ENCODE measurements around the gene CTNNA1.
"Not testable (repeated sequence)": the region's sequence is repeated elsewhere in the genome, so short reads cannot be mapped to it uniquely, and the experiment has no call there.

The CTNNA1 gene

GRCh38 chr5:138752951-138753793 is at the start of gene CTNNA1:
CTNNA1 (plus strand) TSS chr5:138753425; CDS start chr5:138781925, 28,500 bp downstream.
- peak; percentile 32 to 67 for DNase-seq

- DNase-seq: not testable (repeated sequence)
These were observed 49.4 kb upstream of the CTNNA1 start for GRCh38 chr5:138703777-138704176.

GRCh38 chr5:138705007-138705406 is 48.2 kb upstream of the CTNNA1 start:
- DNase-seq: no peak

DNA sequence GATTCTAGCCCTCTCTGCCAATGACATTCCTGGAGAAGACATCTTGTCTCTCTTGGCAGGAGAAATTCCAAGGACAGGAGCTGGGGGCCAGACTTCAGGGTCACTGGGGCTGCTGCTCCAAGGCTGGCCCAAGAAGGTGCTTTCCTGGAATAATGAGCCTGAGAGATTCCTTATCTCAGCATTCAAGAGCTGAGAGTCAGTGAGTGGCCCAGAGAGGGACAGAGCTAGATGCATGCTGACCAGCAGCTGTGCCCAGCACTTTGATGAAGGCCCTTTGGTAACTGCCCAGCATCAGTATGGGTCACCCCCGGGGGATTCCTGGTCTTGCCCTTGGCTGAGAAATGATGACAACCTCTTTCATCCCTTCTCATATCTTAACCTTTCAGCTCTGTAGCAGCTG is 47.7 kb upstream of the CTNNA1 start:
- no peak for DNase-seq

DNA sequence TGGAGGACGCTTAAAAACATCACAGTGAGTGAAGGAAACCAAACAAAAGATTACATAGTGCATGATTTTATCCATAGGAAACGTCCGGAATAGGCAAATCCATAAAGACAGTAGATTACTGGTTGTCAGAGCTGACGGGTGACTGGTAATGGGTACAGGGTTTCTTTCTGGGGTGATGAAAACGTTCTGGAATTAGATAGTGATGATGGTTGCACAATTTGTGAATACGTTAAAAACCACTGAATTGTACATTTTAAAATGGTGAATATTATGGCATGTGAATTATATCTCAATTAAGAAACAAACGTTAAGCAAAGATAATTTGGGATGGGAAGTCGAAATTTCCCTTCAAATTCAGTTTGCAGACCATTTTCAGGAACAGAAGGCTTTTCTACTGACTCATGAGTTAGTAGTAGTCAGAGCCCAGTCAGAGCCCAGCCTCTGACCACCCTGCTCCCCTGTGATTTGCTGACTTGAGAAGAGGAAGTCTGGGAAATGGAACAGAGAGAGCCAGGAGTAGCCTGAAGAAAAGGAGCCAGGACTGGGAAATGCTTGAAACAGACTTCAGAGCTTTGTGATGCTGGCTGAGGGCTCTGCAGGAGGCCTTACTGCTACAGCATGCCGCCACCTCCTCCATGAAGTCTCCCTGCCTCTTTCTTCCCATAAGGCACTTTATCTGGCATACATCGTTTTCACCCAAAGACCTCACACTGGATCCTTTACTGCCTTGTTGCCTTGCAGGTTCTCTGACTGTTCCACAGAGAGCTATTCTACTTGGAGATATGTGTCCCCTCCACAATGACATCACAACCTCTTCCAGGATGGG is 46.4 kb upstream of the CTNNA1 start:
- no peak for DNase-seq

DNA sequence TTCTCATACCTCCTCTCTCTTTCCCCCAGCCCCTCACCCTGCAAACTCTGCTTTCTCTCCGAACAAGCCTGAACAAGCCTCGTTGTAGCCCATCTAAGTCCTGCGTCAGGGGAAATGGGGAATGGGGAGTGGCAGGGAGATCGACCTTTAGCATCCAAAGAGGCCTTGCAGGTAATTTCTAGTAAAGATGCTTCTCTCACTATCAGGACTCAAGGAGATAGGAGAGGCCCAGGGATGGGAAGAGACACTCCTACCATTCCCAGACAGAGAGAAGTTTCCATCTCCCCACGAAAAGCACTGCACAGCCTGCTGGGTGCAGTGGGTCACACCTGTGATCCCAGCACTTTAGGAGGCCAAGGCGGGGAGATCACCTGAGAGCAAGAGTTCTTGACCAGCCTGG is 44.4 kb upstream of the CTNNA1 start:
- no peak for DNase-seq

- DNase-seq: no peak
These were observed 44.0 kb upstream of the CTNNA1 start for GRCh38 chr5:138709202-138709601.

- no peak for DNase-seq
These were observed 42.1 kb upstream of the CTNNA1 start for GRCh38 chr5:138711087-138711486.

GRCh38 chr5:138711811-138712210 is 41.4 kb upstream of the CTNNA1 start:
- no peak for DNase-seq

DNA sequence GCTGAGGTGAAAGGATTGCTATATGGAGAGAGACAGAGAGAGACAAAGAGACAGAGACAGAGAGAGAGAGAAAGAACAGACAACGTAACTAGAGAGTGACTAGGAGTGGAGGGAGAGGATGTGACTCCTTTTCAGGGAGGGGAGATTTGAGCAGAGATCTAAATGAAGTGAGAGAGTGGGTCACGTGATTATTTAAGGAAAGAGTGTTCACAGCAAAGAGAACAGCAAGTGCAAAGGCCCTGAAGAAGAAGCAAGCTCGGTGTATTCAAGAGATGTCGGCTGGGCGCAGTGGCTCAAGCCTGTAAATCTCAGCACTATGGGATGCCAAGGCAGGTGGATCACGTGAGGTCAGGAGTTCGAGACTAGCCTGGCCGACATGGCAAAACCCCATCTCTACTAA is 40.9 kb upstream of the CTNNA1 start:
- no peak for DNase-seq

GRCh38 chr5:138712791-138713190 is 40.4 kb upstream of the CTNNA1 start:
- no peak for DNase-seq

DNA sequence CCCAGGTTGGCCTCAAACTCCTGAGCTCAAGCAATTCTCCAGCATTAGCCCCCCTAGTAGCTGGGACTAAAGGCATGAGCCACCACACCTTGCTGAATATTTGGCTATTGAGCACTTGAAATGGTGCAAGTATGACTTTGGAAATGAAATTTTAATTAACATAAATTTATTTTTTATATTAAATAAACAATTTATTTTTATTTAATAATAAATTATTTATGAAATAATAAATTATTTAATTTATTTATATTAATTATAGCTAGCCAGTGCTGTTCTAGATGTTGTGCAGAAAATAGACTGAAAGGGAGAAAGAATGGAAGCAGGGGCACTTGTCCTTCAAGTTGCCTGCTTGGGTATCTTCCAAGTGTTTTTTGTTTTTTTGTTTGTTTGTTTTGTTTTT is 40.0 kb upstream of the CTNNA1 start:
- no peak for DNase-seq

- DNase-seq: no peak
These were observed 38.5 kb upstream of the CTNNA1 start for GRCh38 chr5:138714694-138715093.

DNA sequence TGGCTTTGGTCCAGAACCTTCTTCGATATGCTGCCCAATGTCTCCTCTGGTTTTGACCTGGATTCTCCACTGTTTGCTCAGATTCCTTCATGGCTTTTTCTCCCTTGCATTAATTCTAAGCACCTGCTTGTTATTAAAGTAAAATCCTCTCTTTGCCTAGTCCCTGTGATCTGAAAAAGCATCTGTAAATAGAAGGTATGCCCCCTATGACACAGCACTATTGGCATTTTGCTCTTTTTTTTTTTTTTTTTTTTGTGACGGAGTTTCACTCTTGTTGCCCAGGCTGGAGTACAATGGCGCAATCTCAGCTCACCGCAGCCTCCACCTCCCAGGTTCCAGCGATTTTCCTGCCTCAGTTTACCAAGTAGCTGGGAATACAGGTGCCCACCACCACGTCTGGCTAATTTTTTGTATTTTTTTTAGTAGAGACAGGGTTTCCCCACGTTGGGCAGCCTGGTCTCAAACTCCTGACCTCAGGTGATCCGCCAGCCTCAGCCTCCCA is 37.2 kb upstream of the CTNNA1 start:
- DNase-seq: not testable (repeated sequence)

DNA sequence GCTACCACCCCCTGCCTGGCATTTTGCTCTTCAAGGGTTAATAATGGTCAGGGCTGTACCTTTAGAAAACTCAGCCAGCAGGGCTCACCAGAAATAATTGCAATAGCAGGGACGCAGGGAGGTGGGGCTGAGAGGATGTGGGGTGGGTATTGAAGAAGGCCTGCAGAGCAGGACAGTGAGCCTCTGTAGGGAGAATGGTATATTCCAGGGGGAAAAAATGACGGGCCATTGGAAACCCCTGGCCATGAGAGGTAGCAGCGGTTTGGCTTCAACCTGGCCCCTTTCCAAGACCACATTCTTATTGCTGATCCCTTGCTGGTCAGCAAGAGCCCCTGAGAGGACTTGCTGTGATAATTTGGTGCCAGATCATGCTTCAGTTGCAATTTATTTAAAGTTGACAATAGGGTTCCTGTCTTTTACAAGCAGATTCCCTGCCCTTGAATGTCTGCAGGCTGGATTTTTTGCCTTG is 36.7 kb upstream of the CTNNA1 start:
- DNase-seq: no peak

DNA sequence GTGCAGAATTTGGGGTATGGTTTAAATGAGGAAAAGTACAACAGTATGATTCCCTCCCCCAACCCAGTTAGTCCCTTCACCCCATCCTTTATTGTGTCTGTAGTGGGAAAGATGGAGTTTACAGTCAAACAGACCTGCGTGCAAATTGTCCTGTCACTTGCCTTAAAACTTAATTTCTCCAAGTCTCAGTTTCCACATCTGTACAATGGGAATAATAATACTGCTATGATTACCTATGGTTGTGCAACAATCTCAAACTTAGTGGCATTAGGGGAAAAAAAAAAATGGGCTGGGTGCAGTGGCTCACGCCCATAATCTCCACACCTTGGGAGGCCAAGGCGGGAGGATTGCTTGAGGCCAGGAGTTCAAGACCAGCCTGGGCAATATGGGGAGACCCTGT is 35.8 kb upstream of the CTNNA1 start:
- DNase-seq: no peak

GRCh38 chr5:138719811-138720210 is 33.4 kb upstream of the CTNNA1 start:
- DNase-seq: no peak

DNA sequence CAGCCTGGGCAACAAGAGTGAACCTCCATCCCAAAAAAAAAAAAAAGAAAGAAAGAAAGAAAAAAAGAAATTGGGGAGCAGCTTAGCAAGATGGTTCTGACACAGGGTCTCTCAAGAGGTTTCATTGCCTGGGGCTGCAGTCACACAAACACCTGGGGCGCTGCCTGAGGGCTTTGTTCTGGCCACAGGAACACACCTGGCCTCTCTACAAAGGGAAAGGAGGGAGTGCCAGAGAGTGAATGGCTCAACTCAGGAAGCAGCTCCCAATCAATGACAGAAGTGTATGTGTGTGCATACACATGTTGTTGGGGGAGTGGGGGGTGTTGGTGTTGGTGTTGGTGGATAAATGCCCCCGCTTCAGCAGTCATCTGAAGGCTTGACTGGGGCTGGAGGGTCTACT is 32.4 kb upstream of the CTNNA1 start:
- no peak for DNase-seq

DNA sequence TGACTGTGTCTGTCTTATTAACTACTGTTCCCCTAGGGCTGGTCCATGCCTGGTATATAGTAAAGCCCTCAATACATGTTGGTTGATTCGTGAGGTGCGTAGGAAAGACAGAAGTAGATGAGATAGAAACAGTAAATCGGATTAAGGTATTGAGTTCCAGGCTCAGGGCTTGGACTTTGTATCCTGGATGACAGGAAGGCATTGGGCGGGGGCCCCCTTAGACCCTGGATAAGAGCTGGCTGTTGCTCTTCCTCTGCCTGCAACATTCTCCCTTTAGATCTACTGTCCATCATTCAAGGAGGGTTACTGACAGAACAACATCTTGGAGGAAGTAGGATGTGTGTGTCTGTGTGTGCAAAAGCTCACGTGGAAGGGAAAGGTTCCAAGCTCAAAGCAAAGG is 31.2 kb upstream of the CTNNA1 start:
- DNase-seq: no peak

- DNase-seq: no peak
These were observed 30.6 kb upstream of the CTNNA1 start for GRCh38 chr5:138722544-138723177.

GRCh38 chr5:138724470-138725146 is 28.6 kb upstream of the CTNNA1 start:
- peak in 1 of 2 donors; percentile 5 for DNase-seq

- no peak for DNase-seq
These were observed 27.9 kb upstream of the CTNNA1 start for GRCh38 chr5:138725153-138725817.

Data from bone marrow (tissue), 2 donors.